ENCODE results near the gene PRAC1.

- TF ChIP-seq RAD21 (IDR thresholded peaks at IDR 0.05; ENCODE audit: low read depth) (no peak), CEBPB (IDR thresholded peaks at IDR 0.05) (no peak), MAX (IDR thresholded peaks at IDR 0.05) (no peak), CREB1 (IDR thresholded peaks at IDR 0.05; ENCODE audit: low read depth) (no peak), TAF1 (IDR thresholded peaks at IDR 0.05; ENCODE audit: low read depth) (no peak)
Observed at GRCh38 chr17:48704361-48705248, 17.7 kb downstream of the PRAC1 start.
